ENCODE measurements around the gene CLPX. TPM values are rescaled to one million over a fixed set of nuclear protein-coding genes. Genes with fewer than 3 reads are reported as not detected.
A peak's percentile ranks its signal among the peaks of the same experiment; 100 is the strongest.
"Not testable (repeated sequence)": the region's sequence is repeated elsewhere in the genome, so short reads cannot be mapped to it uniquely, and the experiment has no call there.

The CLPX gene
- polyA plus RNA-seq, 3 donors: 62.2 to 78.9 (median 75.9) TPM

- no peak for DNase-seq
Measured at GRCh38 chr15:65106011-65106590, 79.0 kb downstream of the CLPX start.

GRCh38 chr15:65105038-65105437 is 80.1 kb downstream of the CLPX start:
- no peak for DNase-seq

- no peak for DNase-seq
Measured at GRCh38 chr15:65102912-65103311, 82.2 kb downstream of the CLPX start.

GRCh38 chr15:65101891-65102708 is 83.0 kb downstream of the CLPX start:
- DNase-seq: no peak

- peak; percentile 86 for DNase-seq
Measured at GRCh38 chr15:65101411-65101890, 83.7 kb downstream of the CLPX start.

GRCh38 chr15:65100442-65100841 is 84.7 kb downstream of the CLPX start:
- DNase-seq: no peak

GRCh38 chr15:65099801-65100200 is 85.3 kb downstream of the CLPX start:
- not testable (repeated sequence) for DNase-seq

GRCh38 chr15:65099336-65099735 is 85.8 kb downstream of the CLPX start:
- DNase-seq: no peak

Other genes with a start within 250 kb of the CLPX start
- gene SPG21, start 195.4 kb downstream of the CLPX start, polyA plus RNA-seq (ENCODE audit: insufficient read length in 3 of 3): 100 to 1,000 TPM; 103 to 115 (median 105) TPM
- 10 to 100 TPM; 11.7 to 16.9 (median 15.8) TPM for gene MTFMT, start 155.7 kb downstream of the CLPX start, polyA plus RNA-seq (ENCODE audit: insufficient read length in 3 of 3)
- 10 to 100 TPM; 10.5 to 14.1 (median 13.3) TPM for gene SLC51B, start 140.0 kb downstream of the CLPX start, polyA plus RNA-seq (ENCODE audit: insufficient read length in 3 of 3)
- gene RASL12, start 117.4 kb downstream of the CLPX start, polyA plus RNA-seq (ENCODE audit: insufficient read length in 3 of 3): 1 to 10 TPM; 6.2 to 8.2 (median 7.2) TPM
- under 1 TPM in 2 of 3 donors, not detected in 1; 0.07 to 0.09 TPM for gene KBTBD13, start 108.6 kb downstream of the CLPX start, polyA plus RNA-seq (ENCODE audit: insufficient read length in 3 of 3)
- 1 to 10 TPM; 4.3 to 9.8 (median 8.7) TPM for gene UBAP1L, start 70.1 kb downstream of the CLPX start, polyA plus RNA-seq (ENCODE audit: insufficient read length in 3 of 3)
- gene PDCD7, start 51.5 kb downstream of the CLPX start, polyA plus RNA-seq (ENCODE audit: insufficient read length in 3 of 3): 10 to 100 TPM; 28.4 to 35.4 (median 28.6) TPM
- 1 to 10 TPM; 3.2 to 4.4 (median 3.4) TPM for gene CILP, start 26.1 kb upstream of the CLPX start, polyA plus RNA-seq (ENCODE audit: insufficient read length in 3 of 3)
- 10 to 100 TPM; 17.2 to 17.7 (median 17.4) TPM for gene PARP16, start 101.5 kb upstream of the CLPX start, polyA plus RNA-seq (ENCODE audit: insufficient read length in 3 of 3)
- not detected for gene RNU5A-1, start 110.7 kb upstream of the CLPX start, polyA plus RNA-seq (ENCODE audit: insufficient read length in 3 of 3)
- not detected for gene RNU5B-1, start 119.3 kb upstream of the CLPX start, polyA plus RNA-seq (ENCODE audit: insufficient read length in 3 of 3)
- gene IGDCC3, start 192.7 kb upstream of the CLPX start, polyA plus RNA-seq (ENCODE audit: insufficient read length in 3 of 3): 10 to 100 TPM in 1 of 3 donors, 1 to 10 TPM in 2; 7.7 to 10.6 (median 9.6) TPM
- gene IGDCC4, start 237.6 kb upstream of the CLPX start, polyA plus RNA-seq (ENCODE audit: insufficient read length in 3 of 3): 10 to 100 TPM; 11.5 to 12.7 (median 12.4) TPM

All from renal pelvis (tissue), 4 donors.